H1 (cell line): Measurements from ENCODE around the gene CCDC51. TPM values are rescaled to one million over a fixed set of nuclear protein-coding genes. Genes with fewer than 3 reads are reported as not detected.
A peak's percentile ranks its signal among the peaks of the same experiment; 100 is the strongest.

Source experiments
- ATF3 ChIP-seq: IDR thresholded peaks from 2 replicates; pipeline ENCODE4 v1.6.1; 2011; ENCODE audit warnings: low read depth, mild to moderate bottlenecking, low read length; ENCODE audit not compliant: insufficient read depth
- CBX5 ChIP-seq: fragments of 300-800, 300-1000 bp; sonication (generic); IDR thresholded peaks from 2 replicates; pipeline ENCODE4 v1.7.1; 2016; ENCODE audit warnings: antibody characterized with exemption, low read length, low read depth
- CHD7 ChIP-seq: fragments of 300-600 bp; sonication (generic); IDR thresholded peaks from 2 replicates; pipeline ENCODE4 v1.7.1; 2012; ENCODE audit warnings: low read length, moderate library complexity, mild to moderate bottlenecking, inconsistent platforms; ENCODE audit not compliant: insufficient replicate concordance
- FOSL1 ChIP-seq: IDR thresholded peaks from 2 replicates; pipeline ENCODE4 v1.6.1; 2011; ENCODE audit warnings: mild to moderate bottlenecking, low read depth, low read length, moderate library complexity; ENCODE audit not compliant: insufficient read depth
- JUN ChIP-seq: IDR thresholded peaks from 2 replicates; pipeline ENCODE4 v1.6.1; 2011; ENCODE audit warnings: low read depth, mild to moderate bottlenecking, improper control_type of control experiment, low read length
- NRF1 ChIP-seq: IDR thresholded peaks from 2 replicates; pipeline ENCODE4 v1.6.1; 2011; ENCODE audit warnings: mild to moderate bottlenecking, low read depth, low read length, improper control_type of control experiment
- TAF1 ChIP-seq: IDR thresholded peaks from 2 replicates; pipeline ENCODE4 v1.6.1; 2011; ENCODE audit warnings: mild to moderate bottlenecking, low read depth, low read length
- polyA plus RNA-seq, 7 experiments: library from polyadenylated mRNA; depleted of rRNA in 3 of 7; stranded (reverse) in 5 of 7; unstranded in 2 of 7; fragments of >200 nt in 5 of 7; fragments of 200-250 nt in 2 of 7; gene quantifications; 1 replicate in 5 of 7; 2 replicates in 1 of 7; 4 replicates in 1 of 7; pipeline versions ENCODE4 v1.2.1 to v1.2.3, GENCODE V29; 2011 to 2013; ENCODE audit warnings: missing spikeins in 2 of 7, mixed read lengths in 2 of 7
- total RNA-seq: library from RNA; stranded (reverse); fragmentation: NEBNext Ultra II Directional; extraction: Animal tissue kit (Norgen Biotek cat#: 25700); gene quantifications from 2 replicates; pipeline ENCODE4 v1.2.1, GENCODE V29; 2021

CCDC51 gene
- total and polyA plus RNA-seq, 2 of the 8 experiments (the other 6 are each of a cell fraction or from before 2014, with no cell fraction given), result 21.3 to 21.4 TPM

- TF ChIP-seq NRF1, result no peak
- TF ChIP-seq ATF3, result 0 out of 2 replicates have a peak, but pooled peaks have one; percentile 19
- TF ChIP-seq FOSL1, result no peak
- no peak for TF ChIP-seq CHD7
- TF ChIP-seq JUN, result no peak
- no peak for TF ChIP-seq CBX5
- peak; percentile 62 for TF ChIP-seq TAF1
Observed at GRCh38 chr3:48472923-48473616, 33.2 kb upstream of the CCDC51 start (continued).
